Lower leg skin (tissue), 4 donors: ENCODE results near the gene SLC1A7. TPM values are rescaled to one million over a fixed set of nuclear protein-coding genes. Genes with fewer than 3 reads are reported as not detected.
A peak's percentile ranks its signal among the peaks of the same experiment; 100 is the strongest.

Experiments
- DNase-seq, 2 donors: peaks; one replicate each; pipeline ENCODE4 v3.0.0-alpha.2; 2019; ENCODE audit warnings: low spot score in 2 of 2
- H3K4me3 ChIP-seq: fragments of 200-600 bp; sonication (generic); 2 replicates; pipeline ENCODE4 v1.5.1; 2017; ENCODE audit warnings: mild to moderate bottlenecking, low read depth; ENCODE audit not compliant: poor library complexity, severe bottlenecking
- POLR2A ChIP-seq, 2 donors: fragments of 450-650 bp; IDR thresholded peaks; one replicate each; pipeline ENCODE4 v1.6.1; 2016 to 2017; ENCODE audit warnings: antibody characterized with exemption in 2 of 2, mild to moderate bottlenecking in 1 of 2, moderate library complexity in 1 of 2
- WGBS, 2 donors: methylation state at CpG; one replicate each; pipeline ENCODE4 v1.1.5; 2018; 5-methylcytosine and 5-hydroxymethylcytosine counted together
- intact Hi-C: fragments of 100-400 bp; cut with DNase I; formaldehyde crosslinking; loops from one replicate; pipeline ENCODE4 v1.15.0; 2023; ENCODE audit warnings: low total_unique reads
- total RNA-seq, 4 donors: library from RNA; depleted of rRNA; stranded (reverse); fragments of >200 nt; gene quantifications; one replicate each; pipeline ENCODE4 v1.1.0, GENCODE V29; 2016
- TF ChIP-seq, protein P1 (sequence below), 3 donors: fragments of 450-650 bp; IDR thresholded peaks; one replicate each; pipeline ENCODE4 v1.5.1; 2016; ENCODE audit warnings: antibody characterized with exemption in 3 of 3, mild to moderate bottlenecking in 3 of 3, moderate library complexity in 2 of 3

Gene SLC1A7
- total RNA-seq, 4 donors from 2014 or later, result not detected

DNA sequence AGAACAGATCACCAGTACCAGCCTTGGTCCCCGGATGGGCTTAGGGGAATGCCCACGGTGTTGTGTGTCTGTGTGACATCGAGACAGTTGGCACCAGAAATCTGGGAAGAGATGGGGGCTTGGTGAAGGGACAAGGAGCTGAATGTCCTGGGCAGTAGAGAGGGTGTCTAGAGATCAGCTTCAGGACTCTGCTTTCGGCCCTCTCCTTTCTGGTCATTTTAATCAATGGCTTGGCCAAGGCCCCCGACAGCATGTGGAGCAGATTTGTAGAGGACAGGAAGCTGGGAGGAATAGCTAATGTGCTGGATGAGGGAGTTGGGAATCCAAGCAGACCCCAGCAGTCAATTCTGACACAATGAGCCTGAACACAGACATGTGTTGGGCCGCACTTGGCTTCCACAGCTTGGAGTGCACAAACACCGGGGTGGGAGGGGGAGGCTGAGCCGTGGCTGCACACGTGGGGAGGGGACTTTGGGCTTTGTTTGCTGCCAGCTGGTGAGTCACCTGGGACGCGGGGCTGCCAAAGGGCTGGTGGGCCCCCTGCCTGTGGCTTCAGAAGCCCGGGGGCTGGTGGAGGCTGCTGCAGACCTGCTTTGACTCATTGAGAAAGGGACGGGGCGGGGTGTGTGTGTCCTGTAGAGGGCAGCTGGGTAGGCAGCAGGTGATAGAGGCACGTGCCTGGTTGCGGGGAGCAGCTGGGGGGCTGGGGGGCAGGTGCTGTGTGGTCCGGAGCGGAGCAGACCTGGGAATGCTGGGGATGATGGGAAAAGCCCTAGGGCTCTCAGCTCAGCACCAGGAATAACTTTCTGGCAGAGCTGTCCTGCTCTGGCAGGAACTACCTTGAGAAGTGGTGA, 20.9 kb downstream of the SLC1A7 start:
- DNase-seq, result peak in 1 of 2 donors; percentile 91
- intact Hi-C loops, result no loop called here
- TF ChIP-seq, protein P1, sequence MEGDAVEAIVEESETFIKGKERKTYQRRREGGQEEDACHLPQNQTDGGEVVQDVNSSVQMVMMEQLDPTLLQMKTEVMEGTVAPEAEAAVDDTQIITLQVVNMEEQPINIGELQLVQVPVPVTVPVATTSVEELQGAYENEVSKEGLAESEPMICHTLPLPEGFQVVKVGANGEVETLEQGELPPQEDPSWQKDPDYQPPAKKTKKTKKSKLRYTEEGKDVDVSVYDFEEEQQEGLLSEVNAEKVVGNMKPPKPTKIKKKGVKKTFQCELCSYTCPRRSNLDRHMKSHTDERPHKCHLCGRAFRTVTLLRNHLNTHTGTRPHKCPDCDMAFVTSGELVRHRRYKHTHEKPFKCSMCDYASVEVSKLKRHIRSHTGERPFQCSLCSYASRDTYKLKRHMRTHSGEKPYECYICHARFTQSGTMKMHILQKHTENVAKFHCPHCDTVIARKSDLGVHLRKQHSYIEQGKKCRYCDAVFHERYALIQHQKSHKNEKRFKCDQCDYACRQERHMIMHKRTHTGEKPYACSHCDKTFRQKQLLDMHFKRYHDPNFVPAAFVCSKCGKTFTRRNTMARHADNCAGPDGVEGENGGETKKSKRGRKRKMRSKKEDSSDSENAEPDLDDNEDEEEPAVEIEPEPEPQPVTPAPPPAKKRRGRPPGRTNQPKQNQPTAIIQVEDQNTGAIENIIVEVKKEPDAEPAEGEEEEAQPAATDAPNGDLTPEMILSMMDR (IDR thresholded peaks at IDR 0.05), result no peak
- TF ChIP-seq POLR2A (IDR thresholded peaks at IDR 0.05), result no peak

DNA sequence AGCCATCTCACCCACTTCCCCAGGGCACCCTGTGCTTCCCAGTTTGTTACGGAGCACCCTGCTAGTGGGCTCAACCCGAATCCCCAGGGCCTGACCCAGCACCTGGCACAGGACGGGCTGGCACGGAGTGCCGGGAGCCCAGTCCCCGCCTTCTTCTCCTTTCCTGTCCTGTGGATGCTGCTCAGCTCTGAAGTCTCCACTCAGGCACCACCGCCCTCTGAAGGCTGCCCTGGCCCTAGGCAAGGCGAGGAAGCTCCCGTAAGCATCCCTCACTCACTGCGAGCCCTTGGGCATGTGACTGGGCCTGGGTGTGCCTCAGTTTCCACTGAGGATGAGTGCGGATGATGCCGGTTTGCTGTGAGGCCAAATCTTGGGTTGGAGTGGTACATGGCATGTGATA, 21.8 kb downstream of the SLC1A7 start:
- no peak for DNase-seq
- 69 to 100% methylated on average over 5 to 12 of the region's 12 CpGs for WGBS, 2 donors
- TF ChIP-seq POLR2A (IDR thresholded peaks at IDR 0.05), result no peak
- TF ChIP-seq, protein P1 (IDR thresholded peaks at IDR 0.05), result no peak
- intact Hi-C loops, result no loop called here
- no peak overlapping the region for H3K4me3 ChIP-seq

More for the DNA sequence above, 20.9 kb downstream of the SLC1A7 start:
- 42 to 43% methylated on average over 17 of the region's 18 CpGs for WGBS, 2 donors
- no peak overlapping the region for H3K4me3 ChIP-seq

GRCh38 chr1:53117836-53118235, 24.6 kb downstream of the SLC1A7 start:
- H3K4me3 ChIP-seq, result no peak overlapping the region
- no peak for DNase-seq
- 85 to 91% methylated on average over 9 of the region's 9 CpGs for WGBS, 2 donors
- intact Hi-C loops, result no loop called here
- TF ChIP-seq POLR2A (IDR thresholded peaks at IDR 0.05), result no peak
- TF ChIP-seq, protein P1 (IDR thresholded peaks at IDR 0.05), result no peak

DNA sequence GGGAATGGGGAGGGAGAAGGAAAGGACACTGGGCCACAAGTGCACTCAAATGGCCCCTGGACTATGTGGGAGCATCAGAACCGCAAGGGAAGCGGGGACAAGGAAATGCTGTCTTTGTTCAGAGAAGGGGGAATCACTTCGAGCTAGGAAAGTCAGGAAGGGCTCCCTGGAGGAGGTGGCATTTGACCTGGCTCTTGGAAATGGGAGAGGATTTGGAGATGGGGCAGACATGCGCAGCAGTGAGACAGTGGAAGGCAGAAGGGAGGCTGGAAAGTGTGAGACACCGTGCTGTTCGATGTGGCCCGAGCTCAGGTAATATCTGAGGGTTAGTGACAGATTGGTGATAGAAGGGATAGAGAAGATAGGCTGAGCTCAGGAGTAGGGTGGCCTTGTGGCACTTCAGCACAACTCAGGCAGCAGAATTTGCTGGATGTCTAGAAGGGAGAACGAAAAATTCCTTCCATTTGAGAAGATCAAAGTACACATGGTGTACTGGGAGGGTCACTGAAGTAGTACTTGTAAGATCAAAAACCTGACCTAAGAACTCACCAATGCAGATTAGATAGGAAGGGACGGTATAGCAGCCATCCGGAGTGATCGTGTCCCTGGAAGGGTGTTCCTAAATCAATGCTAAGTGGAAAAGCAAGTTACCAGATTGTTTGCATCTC, 25.4 kb downstream of the SLC1A7 start:
- no peak for DNase-seq
- TF ChIP-seq, protein P1 (IDR thresholded peaks at IDR 0.05), result no peak
- no peak for TF ChIP-seq POLR2A (IDR thresholded peaks at IDR 0.05)
- intact Hi-C loops, result no loop called here
- no peak overlapping the region for H3K4me3 ChIP-seq
- 93 to 94% methylated on average over 11 of the region's 11 CpGs for WGBS, 2 donors

DNA sequence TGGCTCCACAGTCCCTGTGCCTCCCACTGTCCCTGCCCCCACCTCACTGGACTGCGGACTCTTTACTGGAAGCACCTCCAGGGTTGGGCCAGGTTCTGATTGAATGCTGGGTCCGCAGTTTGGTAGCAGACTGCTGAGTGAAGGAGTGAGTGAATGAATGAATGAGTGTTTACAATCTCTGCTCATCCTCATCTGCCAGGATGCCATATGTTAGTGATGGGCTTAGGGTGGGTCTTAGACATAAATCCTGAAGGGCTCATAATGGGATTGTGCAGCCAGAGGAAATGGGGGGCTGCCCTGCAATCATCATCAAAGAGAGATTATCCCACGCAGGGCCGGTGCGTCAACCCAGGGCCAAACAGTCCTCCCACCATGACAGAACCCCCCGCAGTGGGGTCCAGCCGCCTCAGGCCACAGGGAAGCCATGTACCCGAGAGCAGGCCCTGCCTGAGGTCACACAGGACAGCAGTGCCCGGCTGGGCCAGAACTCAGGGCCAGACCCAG, 26.1 kb downstream of the SLC1A7 start:
- WGBS, 2 donors, result 92 to 93% methylated on average over 6 to 8 of the region's 9 CpGs
- no peak for DNase-seq
- intact Hi-C loops, result no loop called here
- no peak overlapping the region for H3K4me3 ChIP-seq
- no peak for TF ChIP-seq POLR2A (IDR thresholded peaks at IDR 0.05)
- TF ChIP-seq, protein P1 (IDR thresholded peaks at IDR 0.05), result no peak
